HG03378 (cell line): ENCODE data around the gene SVBP.

Experiments
- ATAC-seq: cut with Tn5 transposase; IDR thresholded peaks from one replicate; pipeline ENCODE4 v1.9.1; 2021; ENCODE audit warnings: mild to moderate bottlenecking, moderate library complexity; ENCODE audit not compliant: unreplicated experiment

SVBP gene

GRCh38 chr1:42765832-42766740 lies 51.1 kb downstream of the SVBP start:
- ATAC-seq = peak; percentile 13

- no peak for ATAC-seq
Observed at GRCh38 chr1:42765269-42765668, 51.9 kb downstream of the SVBP start.

- ATAC-seq = no peak
Observed at GRCh38 chr1:42762269-42762668, 54.9 kb downstream of the SVBP start.

- no peak for ATAC-seq
Observed at GRCh38 chr1:42761567-42761966, 55.6 kb downstream of the SVBP start.

- no peak for ATAC-seq
Observed at GRCh38 chr1:42759114-42759513, 58.1 kb downstream of the SVBP start.

GRCh38 chr1:42758641-42759040 lies 58.6 kb downstream of the SVBP start:
- ATAC-seq = no peak

- no peak for ATAC-seq
Observed at GRCh38 chr1:42757892-42758275, 59.3 kb downstream of the SVBP start.
